Stimulated activated CD8-positive, alpha-beta memory T cell treated with anti-CD3 and anti-CD28 coated beads, Interleukin-7, amount 100 ng/mL, for 4 hours (primary cell): ENCODE data around the gene KCTD13.
"Not testable (repeated sequence)": the region's sequence is repeated elsewhere in the genome, so short reads cannot be mapped to it uniquely, and the experiment has no call there.

Experiments used
- DNase-seq, 2 donors: peaks; one replicate each; pipeline ENCODE4 v3.0.0-alpha.2; 2020; ENCODE audit warnings: low read depth in 2 of 2

KCTD13 gene

GRCh38 chr16:29906520-29907244 is 19.3 kb downstream of the KCTD13 start:
- DNase-seq, result no peak

- DNase-seq, result no peak
Observed at GRCh38 chr16:29905668-29906067, 20.4 kb downstream of the KCTD13 start.

GRCh38 chr16:29904947-29905346 is 21.1 kb downstream of the KCTD13 start:
- no peak for DNase-seq

DNA sequence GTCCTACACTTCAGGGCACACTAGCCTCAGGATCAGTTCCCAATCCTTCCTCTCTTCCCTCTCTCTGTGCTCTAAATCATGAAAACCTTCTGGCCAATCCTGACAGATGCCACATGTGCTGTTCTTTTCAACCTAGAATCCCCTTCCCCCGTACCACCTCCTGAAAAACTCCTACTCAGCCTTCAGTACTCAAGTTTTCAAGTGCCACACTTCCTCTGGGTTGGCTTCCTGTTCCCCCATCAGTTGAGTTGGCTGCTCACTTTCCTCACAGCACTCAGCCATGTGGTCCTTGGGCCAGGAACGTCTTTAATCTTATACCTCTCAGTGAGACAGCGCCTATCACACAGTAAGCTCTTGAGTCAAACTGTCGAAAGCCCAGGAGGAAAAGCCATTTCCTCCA is 22.4 kb downstream of the KCTD13 start:
- no peak for DNase-seq

GRCh38 chr16:29901607-29901945 is 24.4 kb downstream of the KCTD13 start:
- DNase-seq, result no peak

DNA sequence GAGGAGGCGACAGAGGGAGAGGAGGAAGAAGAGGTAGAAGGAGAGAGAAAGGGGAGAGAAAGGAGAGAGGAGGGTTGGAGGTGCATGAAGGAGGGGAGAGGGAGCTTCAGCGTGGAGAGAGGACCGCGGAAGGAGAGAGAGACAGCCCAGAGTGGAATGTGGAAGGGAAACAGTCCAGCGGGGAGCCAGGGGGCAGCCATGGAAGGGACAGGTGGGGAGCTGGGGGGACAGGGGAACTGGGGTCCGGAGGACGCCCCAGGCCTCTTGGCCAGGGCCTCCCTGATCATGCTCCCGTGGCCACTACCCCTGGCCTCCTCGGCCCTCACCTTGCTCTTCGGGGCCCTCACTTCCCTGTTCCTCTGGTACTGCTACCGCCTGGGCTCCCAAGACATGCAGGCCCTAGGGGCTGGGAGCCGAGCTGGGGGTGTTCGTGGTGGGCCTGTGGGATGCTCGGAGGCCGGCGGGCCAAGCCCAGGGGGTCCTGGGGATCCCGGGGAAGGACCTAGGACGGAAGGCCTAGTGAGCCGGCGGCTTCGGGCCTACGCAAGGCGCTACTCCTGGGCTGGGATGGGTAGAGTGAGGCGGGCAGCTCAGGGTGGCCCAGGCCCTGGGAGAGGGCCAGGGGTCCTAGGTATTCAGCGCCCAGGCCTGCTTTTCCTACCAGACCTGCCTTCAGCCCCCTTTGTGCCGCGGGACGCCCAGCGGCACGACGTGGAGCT is 25.0 kb downstream of the KCTD13 start:
- no peak for DNase-seq

DNA sequence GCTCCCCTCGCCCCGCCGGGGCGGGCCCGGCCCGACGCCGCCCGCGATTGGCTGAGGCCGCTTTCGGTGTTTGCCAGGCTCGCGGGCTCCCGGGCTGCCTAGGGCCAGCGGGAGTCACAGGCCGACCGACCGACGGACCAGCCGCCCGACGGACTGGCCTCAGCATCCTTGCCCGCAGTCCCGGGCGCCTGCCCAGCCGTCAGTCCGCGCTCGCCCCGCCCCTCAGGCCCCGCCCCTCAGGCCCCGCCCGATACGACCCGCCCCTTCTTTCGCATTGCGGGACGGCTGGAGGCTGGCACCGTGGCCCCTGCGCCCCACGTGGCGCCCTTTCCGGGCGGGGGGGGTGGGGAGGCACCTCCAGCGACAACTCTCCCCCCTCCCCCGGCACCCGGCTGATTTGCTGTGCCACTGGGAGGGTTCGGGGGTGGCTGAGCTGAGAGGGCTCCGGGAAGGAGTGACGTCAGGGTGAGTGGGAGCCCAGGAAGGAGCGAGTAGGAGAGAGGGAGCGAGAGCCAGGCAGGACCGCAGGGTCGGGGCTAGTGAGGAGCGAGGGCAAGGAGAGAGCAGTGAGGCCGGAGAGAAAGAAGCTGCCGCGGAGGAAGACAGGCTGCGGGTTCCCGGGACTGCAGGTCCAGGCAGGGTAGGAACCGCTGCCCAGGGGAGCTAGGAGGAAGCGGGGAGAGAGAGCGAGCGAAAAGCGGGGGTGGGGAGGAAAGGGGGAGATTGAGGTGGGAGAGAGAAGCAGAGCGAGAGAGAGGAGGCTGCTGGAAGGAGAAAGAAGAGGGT is 25.7 kb downstream of the KCTD13 start, which contains the start of gene ASPHD1:
TSS of gene ASPHD1 (plus strand) at position 387 of the 786 bp plus-strand sequence. CDS start 484 bp downstream, outside the sequence.
- DNase-seq, result peak; percentile 17 to 54

- peak in 1 of 2 donors; percentile 57 for DNase-seq
Observed at GRCh38 chr16:29899516-29900101, 26.4 kb downstream of the KCTD13 start, which contains the start of gene SEZ6L2. Gene SEZ6L2, minus strand, starts transcription at chr16:29899550. Its CDS starts 531 bp downstream, at chr16:29899019.

GRCh38 chr16:29898804-29899515 is 27.1 kb downstream of the KCTD13 start:
- DNase-seq, result no peak

- DNase-seq, result no peak
Observed at GRCh38 chr16:29898135-29898803, 27.8 kb downstream of the KCTD13 start.

DNA sequence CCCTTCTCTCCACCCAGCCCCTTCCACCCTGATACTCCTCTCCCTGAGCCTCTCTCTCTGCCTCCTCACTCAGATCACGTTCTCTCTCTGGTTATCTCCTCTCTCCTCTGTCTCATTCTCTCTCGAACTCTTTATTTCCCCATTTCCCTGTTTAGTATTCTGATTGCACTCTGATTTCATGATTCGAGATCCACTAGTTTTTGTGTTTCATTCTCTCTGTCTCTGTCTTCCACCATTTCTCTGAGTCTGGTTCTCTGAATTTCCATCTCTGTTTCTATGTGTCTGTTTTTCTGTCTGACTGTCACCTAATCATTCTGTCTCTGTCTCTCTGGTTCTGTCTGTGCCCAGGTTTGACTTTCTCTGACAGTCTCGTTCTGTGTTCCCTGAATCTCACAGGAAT is 28.7 kb downstream of the KCTD13 start:
- DNase-seq, result no peak

DNA sequence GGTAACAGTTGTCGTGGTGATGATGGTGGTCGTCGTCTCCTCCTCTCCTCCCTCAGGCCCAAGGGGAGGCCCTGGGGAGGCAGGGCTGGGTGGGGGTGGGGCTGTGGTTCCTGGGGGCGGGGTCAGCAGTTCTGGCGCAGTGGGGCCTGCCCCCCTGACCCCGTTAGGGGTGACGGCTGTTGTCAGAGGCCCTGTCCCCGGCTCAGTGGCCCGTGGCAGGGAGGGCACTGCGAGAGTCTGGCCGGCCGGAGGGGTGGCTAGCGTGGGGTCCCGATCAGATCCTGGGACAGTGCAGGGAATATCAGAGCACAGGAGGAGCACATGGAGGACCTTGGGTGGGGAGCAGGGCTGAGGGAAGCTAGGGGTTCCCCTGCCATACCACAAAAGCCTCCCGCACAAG is 29.2 kb downstream of the KCTD13 start:
- DNase-seq, result no peak

DNA sequence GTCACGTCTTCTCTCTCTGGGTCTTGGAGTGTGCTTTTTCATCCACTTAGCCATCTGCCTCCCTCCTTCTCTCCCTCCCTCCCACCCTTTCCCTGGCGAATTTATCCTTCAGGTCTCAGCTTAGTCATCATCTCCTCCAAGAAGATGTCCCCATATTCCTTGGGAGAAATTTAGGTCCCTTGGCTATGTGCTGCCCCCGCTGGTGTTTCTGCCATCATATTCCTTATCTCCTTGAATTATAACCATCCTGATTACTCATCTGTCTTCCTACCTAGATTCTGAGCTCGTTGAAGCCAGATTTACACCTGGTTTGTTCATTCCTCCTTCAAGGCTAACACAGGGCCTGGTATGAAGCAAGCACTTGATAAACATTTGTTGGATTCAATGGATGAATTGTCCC is 31.7 kb downstream of the KCTD13 start:
- no peak for DNase-seq

GRCh38 chr16:29893553-29893952 is 32.5 kb downstream of the KCTD13 start:
- DNase-seq, result no peak

DNA sequence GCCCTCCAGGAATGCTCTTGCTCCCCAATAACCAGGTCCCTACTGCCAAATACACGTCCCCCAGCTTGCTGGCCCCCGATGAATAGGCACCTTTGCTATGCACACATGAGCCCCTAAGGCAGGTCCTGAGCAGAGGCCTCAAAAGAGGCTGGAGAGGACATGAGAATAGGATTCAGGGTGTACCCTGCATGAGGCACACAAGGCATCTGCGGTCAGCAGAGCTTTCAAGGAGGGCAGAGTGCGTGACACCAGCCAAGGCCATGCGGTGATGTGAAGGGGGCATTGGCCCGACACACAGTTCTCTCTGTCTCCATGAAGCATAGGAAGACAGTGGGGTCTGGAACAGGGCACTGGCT is 33.6 kb downstream of the KCTD13 start:
- no peak for DNase-seq

DNA sequence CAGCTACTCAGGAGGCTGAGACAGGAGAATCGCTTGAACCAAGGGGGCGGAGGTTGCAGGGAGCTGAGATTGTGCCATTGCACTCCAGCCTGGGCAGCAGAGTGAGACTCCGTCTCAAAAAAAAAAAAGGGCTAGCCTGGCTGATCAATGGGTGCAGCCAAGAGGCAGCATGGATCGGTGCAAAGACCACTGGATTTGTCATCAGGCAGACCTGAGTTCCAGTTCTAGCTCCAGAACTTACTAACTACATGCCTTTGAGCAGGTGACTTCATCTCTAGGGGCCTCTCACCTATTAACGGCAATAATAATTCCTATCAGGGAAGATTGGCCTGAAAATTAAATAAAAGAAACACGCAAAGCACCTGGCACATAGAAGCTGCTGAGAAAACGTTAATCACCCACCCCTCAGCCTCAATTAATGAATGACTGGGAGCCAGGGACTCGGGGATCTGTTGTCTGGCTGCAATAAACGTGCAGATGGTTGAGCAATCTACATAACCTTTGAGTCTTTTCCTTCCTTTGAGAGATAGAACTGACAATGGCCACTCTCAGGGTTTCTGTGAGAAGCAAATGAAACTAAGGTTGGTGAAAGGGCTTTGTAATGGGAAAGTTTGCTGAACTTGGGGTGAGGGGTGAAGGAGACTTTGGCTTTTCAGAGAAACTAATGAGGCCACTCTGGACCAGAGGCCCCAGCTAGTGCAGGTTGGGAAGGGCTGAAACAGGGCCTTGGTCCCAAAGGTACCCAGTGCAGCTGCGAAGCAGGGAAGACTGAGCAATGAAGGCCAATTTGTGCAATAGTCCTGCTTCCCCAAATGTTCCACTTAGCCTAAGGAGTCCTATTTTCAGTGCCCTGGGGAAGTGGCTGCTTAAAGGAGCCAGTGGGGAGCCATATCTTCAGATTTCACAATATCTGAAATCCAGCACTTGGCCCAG is 34.2 kb downstream of the KCTD13 start:
- DNase-seq, result no peak

DNA sequence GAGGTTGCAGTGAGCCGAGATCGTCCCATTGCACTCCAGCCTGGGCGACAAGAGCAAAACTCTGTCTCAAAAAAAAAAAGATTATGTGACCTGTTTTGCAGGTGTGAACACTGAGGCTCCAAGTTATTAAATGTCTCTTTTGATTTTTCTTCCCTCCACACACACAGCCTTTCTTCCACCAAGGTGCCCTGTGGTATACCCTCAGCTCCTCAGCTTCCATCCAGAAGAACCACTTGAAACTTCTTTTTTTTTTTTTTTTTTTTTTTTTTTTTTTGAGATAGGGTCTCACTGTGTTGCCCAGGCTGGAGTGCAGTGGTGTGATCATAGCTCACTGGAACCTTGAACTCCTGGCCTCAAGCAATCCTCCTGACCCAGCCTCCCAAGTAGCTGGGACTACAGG is 36.7 kb downstream of the KCTD13 start:
- not testable (repeated sequence) for DNase-seq

DNA sequence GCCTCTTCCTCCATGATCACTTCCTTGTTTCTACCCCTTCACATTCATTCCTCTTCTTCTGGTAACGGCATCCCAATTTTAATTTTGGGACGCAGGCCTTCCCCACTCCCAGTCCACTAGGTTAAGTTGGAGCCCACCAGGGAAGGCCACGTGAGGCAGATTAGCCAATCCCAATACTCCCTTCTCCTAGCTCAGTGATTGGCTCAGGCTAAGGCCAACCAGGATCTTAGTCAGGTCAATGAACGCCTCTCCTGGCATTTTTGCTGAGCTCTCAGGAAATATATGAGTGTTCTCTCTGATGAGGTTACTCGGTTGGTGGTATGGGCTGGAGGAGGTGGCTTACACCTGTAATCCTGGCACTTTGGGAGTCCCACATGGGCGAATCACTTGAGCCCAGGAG is 42.0 kb downstream of the KCTD13 start:
- DNase-seq, result no peak

DNA sequence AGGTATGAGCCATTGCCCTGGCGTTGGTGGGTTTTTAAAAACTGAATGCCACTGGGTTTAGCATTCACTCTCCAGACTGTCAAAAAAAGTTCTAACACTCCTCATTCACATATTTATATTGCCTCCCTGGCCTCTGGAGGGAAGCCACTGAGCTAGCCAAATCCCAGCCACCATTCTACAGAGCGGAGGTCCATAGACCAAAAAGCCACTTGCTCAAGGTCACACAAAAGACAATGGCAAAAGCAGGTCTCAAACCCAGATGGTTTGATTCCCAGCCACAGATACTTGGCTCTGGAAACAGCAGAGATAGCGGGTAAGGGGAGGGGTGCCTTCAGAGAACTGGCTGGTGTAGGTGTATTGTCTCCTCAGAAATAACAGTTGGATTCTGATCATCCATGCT is 45.0 kb downstream of the KCTD13 start:
- no peak for DNase-seq

DNA sequence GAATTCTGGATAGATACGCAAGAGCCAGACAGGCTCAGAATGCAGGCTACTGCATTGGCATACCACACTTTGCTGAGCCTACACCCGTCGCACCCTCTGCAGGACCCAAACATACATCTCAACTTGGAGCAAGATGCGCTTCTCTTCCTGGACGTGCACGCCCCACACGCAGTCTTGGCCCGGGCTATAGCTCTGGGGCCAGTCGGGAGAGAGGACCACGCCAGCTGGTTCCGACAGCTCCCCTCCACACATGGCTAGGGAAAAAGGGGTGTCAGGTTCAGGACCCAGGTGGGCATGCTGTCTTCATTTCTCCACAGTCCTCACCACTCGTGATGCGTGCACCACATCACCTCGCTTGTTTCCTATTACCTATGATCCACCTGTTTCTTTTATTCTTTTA is 47.9 kb downstream of the KCTD13 start:
- DNase-seq, result no peak
